ENCODE results near the gene TACC3.

Gene TACC3

DNA sequence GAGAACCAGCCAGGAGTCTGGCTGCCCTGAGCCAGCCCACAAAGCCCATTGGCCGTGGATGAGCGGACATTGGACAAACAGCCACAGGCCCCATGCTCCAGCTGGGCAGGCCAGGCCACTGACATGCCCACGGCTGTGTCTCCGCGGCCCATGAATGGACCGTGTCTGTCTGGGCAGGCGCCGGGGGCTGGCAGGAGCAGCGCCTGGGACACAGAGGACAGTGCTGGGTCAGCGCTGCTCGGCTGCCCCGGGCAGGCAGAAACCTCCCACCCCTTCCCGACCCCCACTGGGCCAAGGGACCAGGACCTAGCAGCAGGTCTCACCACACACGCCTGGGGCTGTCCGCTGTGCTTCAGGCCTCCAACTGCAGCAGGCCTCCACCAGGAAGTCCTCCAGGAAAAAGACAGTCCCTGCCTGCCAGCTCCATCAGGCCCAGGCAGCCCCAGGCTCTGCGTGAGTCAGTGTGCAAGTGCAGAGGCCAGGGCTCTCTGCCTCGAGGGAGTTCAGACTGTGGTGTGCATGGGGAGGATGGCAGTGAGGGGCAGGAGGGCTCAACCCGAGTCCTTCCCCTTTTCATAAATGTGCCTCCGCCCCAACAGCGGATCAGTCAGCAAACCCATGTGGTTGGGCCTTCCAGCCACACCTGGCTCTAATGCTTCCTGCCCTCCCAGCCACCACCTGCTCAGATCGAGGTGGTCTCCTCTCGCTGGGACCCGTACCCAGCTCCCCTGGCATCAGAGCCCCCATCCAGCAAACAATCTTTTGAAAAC is 54.6 kb downstream of the TACC3 start:
- peak in 1 of 2 donors; percentile 19 for DNase-seq (ENCODE audit: low read depth in 2 of 2)
- H3K4me3 ChIP-seq (replicated peaks in 1 of 2; ENCODE audit: low read depth in 2 of 2, low read length in 2 of 2): no peak overlapping the region
- TF ChIP-seq CTCF (IDR thresholded peaks at IDR 0.05; ENCODE audit: low read depth, low read length): no peak

GRCh38 chr4:1776521-1777161 is 55.3 kb downstream of the TACC3 start:
- no peak for DNase-seq (ENCODE audit: low read depth in 2 of 2)
- TF ChIP-seq CTCF (IDR thresholded peaks at IDR 0.05; ENCODE audit: low read depth, low read length): no peak
- no peak overlapping the region for H3K4me3 ChIP-seq (replicated peaks in 1 of 2; ENCODE audit: low read depth in 2 of 2, low read length in 2 of 2)

- TF ChIP-seq CTCF (IDR thresholded peaks at IDR 0.05; ENCODE audit: low read depth, low read length): peak; percentile 12
- no peak overlapping the region for H3K4me3 ChIP-seq (replicated peaks in 1 of 2; ENCODE audit: low read depth in 2 of 2, low read length in 2 of 2)
- DNase-seq (ENCODE audit: low read depth in 2 of 2): peak in 1 of 2 donors; percentile 21
Observed at GRCh38 chr4:1777822-1778641, 56.7 kb downstream of the TACC3 start.

- H3K4me3 ChIP-seq (replicated peaks in 1 of 2; ENCODE audit: low read depth in 2 of 2, low read length in 2 of 2): no peak overlapping the region
- no peak for DNase-seq (ENCODE audit: low read depth in 2 of 2)
- no peak for TF ChIP-seq CTCF (IDR thresholded peaks at IDR 0.05; ENCODE audit: low read depth, low read length)
Observed at GRCh38 chr4:1778642-1779392, 57.5 kb downstream of the TACC3 start.

GRCh38 chr4:1779588-1780382 is 58.5 kb downstream of the TACC3 start:
- no peak for TF ChIP-seq CTCF (IDR thresholded peaks at IDR 0.05; ENCODE audit: low read depth, low read length)
- H3K4me3 ChIP-seq (replicated peaks in 1 of 2; ENCODE audit: low read depth in 2 of 2, low read length in 2 of 2): no peak overlapping the region
- DNase-seq (ENCODE audit: low read depth in 2 of 2): no peak
